Smooth muscle cell (in vitro differentiated cells): Measurements from ENCODE around the gene LRRC4C. TPM values are rescaled to one million over a fixed set of nuclear protein-coding genes. Genes with fewer than 3 reads are reported as not detected.

Experiments used
- DNase-seq: peaks from one replicate; lab custom pipeline; 2025; ENCODE audit not compliant: unreplicated experiment; lab: John Stamatoyannopoulos, UW
- H2AFZ ChIP-seq: fragments of 200-600 bp; sonication (generic); 2 replicates; pipeline ENCODE4 v1.6.0; 2016; ENCODE audit warnings: antibody characterized with exemption, low read depth, mild to moderate bottlenecking
- H3F3A ChIP-seq: fragments of 200-600 bp; sonication (generic); 2 replicates; pipeline ENCODE4 v1.6.0; 2017; ENCODE audit warnings: antibody characterized with exemption, low read depth
- H3K27ac ChIP-seq: fragments of 200-600 bp; sonication (generic); 2 replicates; pipeline ENCODE4 v1.5.1; 2016; ENCODE audit warnings: low read depth, mild to moderate bottlenecking
- H3K27me3 ChIP-seq: fragments of 200-600 bp; sonication (generic); 2 replicates; pipeline ENCODE4 v1.6.1; 2016; ENCODE audit warnings: low read depth, mild to moderate bottlenecking
- H3K36me3 ChIP-seq: fragments of 200-600 bp; sonication (generic); 2 replicates; pipeline ENCODE4 v1.5.1; 2016; ENCODE audit warnings: low read depth
- H3K4me1 ChIP-seq: fragments of 200-600 bp; sonication (generic); 2 replicates; pipeline ENCODE4 v1.5.1; 2016; ENCODE audit warnings: low read depth
- H3K4me2 ChIP-seq: fragments of 200-600 bp; sonication (generic); 2 replicates; pipeline ENCODE4 v1.6.0; 2016; ENCODE audit warnings: mild to moderate bottlenecking
- H3K4me3 ChIP-seq: fragments of 200-600 bp; sonication (generic); 2 replicates; pipeline ENCODE4 v1.5.1; 2016; ENCODE audit warnings: mild to moderate bottlenecking
- H3K79me2 ChIP-seq: fragments of 200-600 bp; sonication (generic); 2 replicates; pipeline ENCODE4 v1.6.0; 2016; ENCODE audit warnings: low read depth, mild to moderate bottlenecking
- H3K9ac ChIP-seq: fragments of 200-600 bp; sonication (generic); 2 replicates; pipeline ENCODE4 v1.6.0; 2016; ENCODE audit warnings: low read depth
- H3K9me3 ChIP-seq: fragments of 200-600 bp; sonication (generic); replicated peaks from 2 replicates; pipeline ENCODE4 v1.5.1; 2016; ENCODE audit warnings: low read depth
- H4K20me1 ChIP-seq: fragments of 200-600 bp; sonication (generic); 2 replicates; pipeline ENCODE4 v1.6.0; 2016; ENCODE audit warnings: low read depth
- CTCF ChIP-seq: fragments of 200-600 bp; sonication (generic); IDR thresholded peaks from 2 replicates; pipeline ENCODE4 v1.5.1; 2017; ENCODE audit warnings: borderline replicate concordance, mild to moderate bottlenecking, antibody characterized with exemption; ENCODE audit not compliant: insufficient read depth, poor library complexity, severe bottlenecking
- whole genome bisulfite sequencing: methylation state at CpG from one replicate; pipeline ENCODE4 v1.1.7; 2016; ENCODE audit warnings: low lambda C conversion rate; 5-methylcytosine and 5-hydroxymethylcytosine counted together
- polyA plus RNA-seq: library from polyadenylated mRNA; unstranded; fragments of >200 nt; fragmentation: Nextera tagmentation; extraction: Ambion mirVana; gene quantifications from 2 replicates; pipeline ENCODE4 v1.2.1, GENCODE V29; 2016
- total RNA-seq: library from RNA; depleted of rRNA; stranded (reverse); fragments of >200 nt; gene quantifications from 2 replicates; pipeline ENCODE4 v1.2.3, GENCODE V29; 2014

The LRRC4C gene
- total and polyA plus RNA-seq, 2 experiments from 2014 or later = 7.3 to 10.1 TPM

GRCh38 chr11:40467771-40468170 is 991.7 kb downstream of the LRRC4C start:
- Histone ChIP-seq H3K4me3 (no peak overlapping the region), H3K4me1 (no peaks in the 10 kb centered on the region), H3K9me3 (no peaks in the 10 kb centered on the region), H4K20me1 (no peaks in the 10 kb centered on the region), H3K27ac (no peak overlapping the region), H3F3A (no peaks in the 10 kb centered on the region), H3K4me2 (no peak overlapping the region), H3K9ac (no peak overlapping the region), H2AFZ (no peak overlapping the region), H3K27me3 (no peaks in the 10 kb centered on the region), H3K36me3 (no peaks in the 10 kb centered on the region), H3K79me2 (no peaks in the 10 kb centered on the region)
- no peak for DNase-seq
- 35% methylated on average over 1 of the region's 1 CpG for WGBS
- TF ChIP-seq CTCF = no peak

GRCh38 chr11:40445391-40445790 is 1014.1 kb downstream of the LRRC4C start:
- Histone ChIP-seq H3K9me3 (no peaks in the 10 kb centered on the region), H3K9ac (no peak overlapping the region), H3K4me1 (no peaks in the 10 kb centered on the region), H3K79me2 (no peaks in the 10 kb centered on the region), H4K20me1 (no peaks in the 10 kb centered on the region), H3K4me2 (no peak overlapping the region), H3K4me3 (no peak overlapping the region), H3F3A (no peaks in the 10 kb centered on the region), H3K27ac (no peak overlapping the region), H3K27me3 (no peaks in the 10 kb centered on the region), H2AFZ (no peak overlapping the region), H3K36me3 (no peaks in the 10 kb centered on the region)
- TF ChIP-seq CTCF = no peak
- WGBS = 74% methylated on average over 4 of the region's 4 CpGs
- DNase-seq = no peak

GRCh38 chr11:40444151-40444550 is 1015.3 kb downstream of the LRRC4C start:
- H3K4me2 ChIP-seq = no peak overlapping the region
- H3K4me3 ChIP-seq = no peak overlapping the region
- H3K27me3 ChIP-seq = no peaks in the 10 kb centered on the region
- H3F3A ChIP-seq = no peaks in the 10 kb centered on the region
- H2AFZ ChIP-seq = no peak overlapping the region
- H3K4me1 ChIP-seq = no peaks in the 10 kb centered on the region
- no peak for TF ChIP-seq CTCF
- 95% methylated on average over 1 of the region's 1 CpG for WGBS
- no peaks in the 10 kb centered on the region for H3K9me3 ChIP-seq
- H4K20me1 ChIP-seq = no peaks in the 10 kb centered on the region
- H3K79me2 ChIP-seq = no peaks in the 10 kb centered on the region
- no peak overlapping the region for H3K9ac ChIP-seq
- H3K36me3 ChIP-seq = no peaks in the 10 kb centered on the region
- H3K27ac ChIP-seq = no peak overlapping the region
- no peak for DNase-seq

- no peaks in the 10 kb centered on the region for H3K9me3 ChIP-seq
- no peaks in the 10 kb centered on the region for H3K4me1 ChIP-seq
- H3K27me3 ChIP-seq = no peaks in the 10 kb centered on the region
- no peaks in the 10 kb centered on the region for H4K20me1 ChIP-seq
- no peak overlapping the region for H2AFZ ChIP-seq
- H3K4me3 ChIP-seq = no peak overlapping the region
- H3K79me2 ChIP-seq = no peaks in the 10 kb centered on the region
- no peak overlapping the region for H3K27ac ChIP-seq
- TF ChIP-seq CTCF = no peak
- no peak overlapping the region for H3K9ac ChIP-seq
- no peaks in the 10 kb centered on the region for H3K36me3 ChIP-seq
- H3F3A ChIP-seq = no peaks in the 10 kb centered on the region
- H3K4me2 ChIP-seq = no peak overlapping the region
- DNase-seq = no peak
These were observed 1024.1 kb downstream of the LRRC4C start for GRCh38 chr11:40435344-40435743.
